GM21447 (cell line): ENCODE measurements around the gene PNPLA2.

ENCODE experiments used
- ATAC-seq: cut with Tn5 transposase; IDR thresholded peaks from one replicate; pipeline ENCODE4 v1.9.1; 2021; ENCODE audit not compliant: unreplicated experiment

The PNPLA2 gene

DNA sequence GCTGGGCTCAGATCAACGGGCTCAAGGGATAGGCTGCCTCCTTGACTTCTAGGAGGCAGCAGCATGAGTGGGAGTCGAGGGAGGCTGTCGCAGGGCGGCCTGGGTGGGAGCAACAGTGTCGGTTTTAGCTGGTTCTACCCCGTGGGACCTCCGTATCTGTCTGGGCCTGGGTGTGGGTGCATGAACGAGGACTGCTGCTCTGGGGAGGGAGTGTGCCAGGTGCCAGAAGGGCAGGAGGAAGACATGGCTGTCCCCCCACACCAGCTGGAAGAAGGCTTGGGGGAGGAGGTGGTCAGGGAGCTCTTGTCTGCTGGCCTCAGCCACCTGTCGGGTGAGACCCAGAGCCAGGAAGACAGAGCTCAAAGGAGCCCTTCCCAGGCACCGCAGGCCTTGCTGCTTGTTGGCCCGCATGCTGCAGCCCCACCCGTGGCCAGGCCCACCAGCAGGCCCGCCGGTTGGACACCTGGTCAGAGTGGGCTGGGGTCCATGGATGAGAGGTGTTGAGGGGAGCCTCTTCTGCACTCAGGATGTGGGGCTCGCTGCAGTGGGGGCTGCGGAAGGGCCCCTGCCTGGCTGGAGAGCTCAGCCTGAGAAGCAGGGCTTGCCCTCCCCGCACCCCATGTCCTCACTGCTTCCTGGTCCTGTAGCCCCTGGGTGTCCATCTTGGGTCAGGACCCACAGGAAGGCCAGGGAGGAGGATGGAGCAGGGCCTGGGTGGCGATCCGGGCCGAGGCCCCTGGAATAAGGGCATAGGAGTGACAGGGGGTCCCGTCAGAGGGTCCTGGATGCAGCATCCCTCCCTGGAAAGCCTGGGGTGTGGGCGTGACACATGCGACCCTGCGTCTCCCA lies 32.3 kb upstream of the PNPLA2 start:
- ATAC-seq, result no peak

- no peak for ATAC-seq
Observed at GRCh38 chr11:787084-787675, 31.5 kb upstream of the PNPLA2 start.

GRCh38 chr11:788009-788640 lies 30.6 kb upstream of the PNPLA2 start:
- no peak for ATAC-seq

GRCh38 chr11:788953-789940 lies 29.5 kb upstream of the PNPLA2 start:
- ATAC-seq, result no peak

DNA sequence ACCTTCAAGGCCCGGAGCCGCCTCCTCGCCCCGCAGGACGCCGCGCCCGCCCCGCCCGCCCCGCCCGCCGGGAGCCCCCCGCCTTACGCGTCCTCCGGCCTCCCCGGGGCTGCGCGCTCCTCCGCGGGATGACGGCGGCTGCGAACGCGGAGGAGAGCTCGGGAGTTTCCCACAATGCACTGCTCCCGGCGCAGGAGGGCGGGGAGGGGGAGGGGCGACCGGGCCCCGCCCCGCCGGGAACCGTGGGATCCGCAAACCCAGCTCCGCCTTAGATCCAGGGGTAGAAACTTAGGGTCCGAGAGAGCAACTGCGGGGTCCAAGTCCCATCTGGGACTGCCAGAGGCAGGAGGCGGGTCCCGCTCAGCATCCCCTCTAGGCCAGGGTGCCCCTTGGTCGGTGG lies 28.8 kb upstream of the PNPLA2 start, which contains the start of gene CEND1:
Gene CEND1, minus strand, starts transcription at position 148 of the 400 bp plus-strand sequence. CDS start 1,514 bp downstream, outside the sequence.
- no peak for ATAC-seq

DNA sequence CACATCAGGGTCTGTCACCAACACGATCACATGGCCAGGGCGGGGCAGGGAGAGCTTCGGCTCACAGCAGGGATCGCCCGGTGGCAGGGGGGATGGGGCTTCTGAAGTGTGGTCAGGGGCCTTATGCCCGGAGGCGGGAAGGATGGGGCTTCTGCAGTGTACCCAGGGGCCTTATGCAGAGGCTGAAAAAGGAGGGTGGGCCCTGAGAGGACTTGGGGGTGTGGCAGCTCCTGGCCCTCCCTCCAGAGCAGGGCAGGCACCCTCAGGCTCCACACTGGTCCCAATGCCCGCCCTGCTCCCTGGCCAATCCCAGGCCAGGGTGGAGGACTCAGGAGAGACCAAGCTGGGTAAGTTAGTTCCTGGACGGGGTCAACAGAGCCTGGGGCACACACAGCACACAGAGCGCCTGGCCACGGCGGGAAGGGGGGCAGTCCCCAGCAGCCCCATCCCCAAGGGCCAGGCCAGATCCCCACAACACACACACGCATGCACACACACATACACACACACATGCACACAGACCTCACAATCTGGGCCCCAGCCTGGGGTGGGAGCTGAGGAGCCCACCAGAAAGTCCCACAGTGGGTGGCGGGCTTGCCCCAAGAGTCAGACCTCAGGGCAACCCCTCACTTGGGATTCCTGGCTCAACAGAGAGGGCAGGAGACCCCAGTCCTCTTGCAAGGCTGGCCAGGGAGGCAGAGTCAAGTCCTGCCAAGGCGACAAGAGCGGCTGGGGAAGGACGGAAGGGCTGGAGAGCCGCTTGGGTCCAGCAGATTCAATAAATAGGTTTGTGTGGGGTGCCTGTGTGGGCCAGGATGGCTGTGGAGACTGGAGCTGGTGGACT lies 27.8 kb upstream of the PNPLA2 start:
- no peak for ATAC-seq

GRCh38 chr11:791658-792534 lies 26.8 kb upstream of the PNPLA2 start:
- no peak for ATAC-seq

DNA sequence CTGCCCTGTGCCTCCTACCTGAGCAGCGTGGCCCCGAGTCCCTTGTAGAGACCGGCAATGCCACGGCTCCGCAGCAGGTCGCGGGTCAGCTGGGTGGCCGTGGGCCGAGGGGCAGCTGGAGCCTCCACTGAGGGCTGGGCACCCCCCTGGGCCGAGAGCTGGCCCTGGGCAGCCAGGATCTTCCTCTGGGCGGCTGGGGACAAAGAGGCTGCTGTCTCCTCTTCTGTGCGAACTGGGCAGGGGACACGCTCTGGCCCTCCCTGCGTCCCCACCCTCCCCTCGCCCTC lies 26.2 kb upstream of the PNPLA2 start:
- no peak for ATAC-seq

GRCh38 chr11:792873-793272 lies 25.8 kb upstream of the PNPLA2 start:
- ATAC-seq, result no peak

DNA sequence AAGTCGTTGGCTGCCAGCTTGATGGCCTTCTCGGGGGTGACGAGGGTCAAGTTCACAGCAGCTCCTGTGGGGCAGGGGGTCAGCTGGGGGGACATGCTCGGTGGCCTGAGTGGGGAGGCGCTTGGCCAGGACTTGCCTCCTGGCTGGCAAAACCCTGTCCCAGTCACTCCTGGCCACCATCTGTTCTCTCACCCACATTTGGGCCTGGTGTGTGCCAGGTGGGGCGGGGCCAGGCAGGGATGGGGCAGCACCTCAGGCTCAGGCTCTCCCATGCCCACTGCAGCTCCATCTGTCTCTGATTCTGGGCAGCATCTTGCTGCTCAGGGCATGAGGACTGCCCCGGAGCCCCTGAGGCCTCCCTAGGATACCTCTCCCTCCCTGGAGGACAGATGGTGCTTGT lies 25.2 kb upstream of the PNPLA2 start:
- no peak for ATAC-seq

- ATAC-seq, result no peak
Observed at GRCh38 chr11:794013-794765, 24.5 kb upstream of the PNPLA2 start.

DNA sequence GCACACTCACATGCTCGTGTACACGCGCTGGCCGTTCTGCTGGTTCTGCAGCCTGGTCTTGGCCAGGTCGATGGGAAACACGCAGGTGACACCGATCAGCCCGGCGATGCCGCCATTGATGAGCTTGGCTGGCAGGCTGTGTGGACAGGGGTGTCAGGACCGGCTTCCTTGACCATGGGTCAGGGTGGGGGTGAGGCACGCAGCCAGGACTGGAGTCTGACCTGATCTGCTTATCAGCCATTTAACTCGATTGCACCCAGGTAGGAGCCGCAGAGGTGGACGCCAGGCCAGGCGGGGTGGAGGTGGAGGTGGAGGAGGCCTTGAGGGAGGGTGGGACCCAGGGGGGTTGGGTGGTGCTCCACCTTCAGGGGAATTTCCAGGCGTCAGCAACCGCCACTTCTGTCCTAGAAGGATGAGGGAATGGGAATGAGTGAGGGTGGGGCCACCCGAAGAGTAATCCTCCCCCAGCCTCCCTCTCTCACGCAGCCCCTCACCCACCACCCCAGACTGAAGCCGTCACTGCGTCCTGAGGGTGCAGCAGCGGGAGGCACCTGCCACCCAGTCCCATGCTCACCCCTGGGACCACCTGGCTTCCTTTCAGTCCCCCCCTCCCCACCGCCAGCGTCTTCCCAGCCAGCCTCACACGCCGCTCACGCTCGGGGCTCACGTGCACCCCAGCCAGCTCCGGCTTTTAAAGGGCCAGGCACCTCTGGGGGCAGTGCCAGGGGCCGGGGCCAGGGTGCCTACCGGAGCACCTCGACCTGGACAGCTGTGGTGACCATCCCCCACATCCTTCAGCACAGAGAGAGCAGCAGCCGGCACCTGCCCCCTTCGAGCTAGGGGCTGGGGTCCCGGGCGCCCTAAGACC lies 23.7 kb upstream of the PNPLA2 start:
- no peak for ATAC-seq

- ATAC-seq, result peak; percentile 29
Observed at GRCh38 chr11:795634-796564, 22.8 kb upstream of the PNPLA2 start.

GRCh38 chr11:796565-797295 lies 22.0 kb upstream of the PNPLA2 start:
- ATAC-seq, result no peak

DNA sequence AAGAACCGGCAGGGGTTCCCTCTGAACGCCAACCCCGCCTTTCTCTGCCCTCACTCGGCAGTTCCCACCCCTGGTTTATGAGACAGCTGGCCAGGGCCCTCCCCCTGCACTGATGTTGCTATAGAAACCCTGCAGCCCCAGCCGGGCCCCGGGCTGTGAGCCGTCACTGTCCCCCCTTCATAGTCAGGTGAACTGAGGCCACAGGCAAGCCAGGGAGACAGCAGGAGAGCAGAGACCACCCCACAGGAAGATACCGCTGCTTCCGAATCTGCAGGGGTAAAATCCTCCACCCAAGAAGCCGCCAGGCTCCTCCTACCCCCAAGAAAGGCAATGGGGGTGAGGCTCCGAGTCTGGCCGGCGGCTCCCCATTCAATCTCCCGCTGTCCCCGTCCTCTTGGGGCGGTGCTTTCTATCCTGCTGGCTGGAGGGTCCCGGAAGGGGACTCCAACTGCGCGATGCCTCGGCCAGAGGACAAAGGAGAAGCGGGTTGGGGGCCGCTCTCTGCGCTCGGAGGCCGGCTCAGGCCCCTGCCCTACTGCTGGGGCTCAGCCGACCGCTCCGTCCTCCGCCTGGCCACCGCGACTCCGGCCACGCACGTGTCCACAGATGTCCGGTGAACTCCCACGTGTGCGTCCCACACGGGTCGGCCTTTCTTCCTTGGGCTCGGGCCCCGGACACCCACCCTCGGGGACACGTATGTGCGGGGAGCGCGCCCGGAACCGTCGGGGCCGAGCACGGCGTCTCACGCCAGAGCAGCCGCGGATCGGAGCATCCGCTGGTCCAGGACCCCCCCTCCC lies 21.2 kb upstream of the PNPLA2 start:
- ATAC-seq, result peak; percentile 47
